ENCODE data around the gene MEOX1. TPM values are rescaled to one million over a fixed set of nuclear protein-coding genes. Genes with fewer than 3 reads are reported as not detected.

MEOX1 gene
- total and polyA plus RNA-seq, 2 experiments from 2014 or later = not detected

GRCh38 chr17:43665084-43665936 lies 3.6 kb upstream of the MEOX1 start:
- TF ChIP-seq EZH2 (IDR thresholded peaks at IDR 0.05; ENCODE audit: insufficient read depth, poor library complexity, severe bottlenecking) (no peak), EZH2phosphoT487 (IDR thresholded peaks at IDR 0.05; ENCODE audit: insufficient read depth, low read depth) (no peak)
- in situ Hi-C loops (cut with MboI) = no loop called here
- Histone ChIP-seq H2AFZ (no peak overlapping the region), H3K79me2 (ENCODE audit: insufficient read depth) (no peaks in the 10 kb centered on the region), H3K4me1 (ENCODE audit: insufficient read depth) (peaks cover 17% of the 10 kb centered on the region), H3K9me2 (ENCODE audit: insufficient read depth) (no peaks in the 10 kb centered on the region), H3K36me3 (ENCODE audit: low read depth) (no peaks in the 10 kb centered on the region), H3F3A (ENCODE audit: insufficient read depth) (no peaks in the 10 kb centered on the region), H3K27ac (no peak overlapping the region), H3K4me3 (no peak overlapping the region), H3K27me3 (replicated peaks; ENCODE audit: insufficient read depth) (no peaks in the 10 kb centered on the region), H4K20me1 (ENCODE audit: insufficient read depth) (no peaks in the 10 kb centered on the region), H3K4me2 (ENCODE audit: unreplicated experiment) (no peak overlapping the region), H3K9ac (no peak overlapping the region), H3K9me3 (ENCODE audit: low read depth) (no peaks in the 10 kb centered on the region)
- WGBS, 2 experiments (ENCODE audit: low coverage in 1 of 2, low lambda C conversion rate in 2 of 2, missing lambda C conversion rate in 2 of 2) = 79 to 82% methylated on average over 12 to 26 of the region's 26 CpGs
- no peak for DNase-seq

GRCh38 chr17:43664096-43664495 lies 2.4 kb upstream of the MEOX1 start:
- Histone ChIP-seq H3K36me3 (ENCODE audit: low read depth) (no peaks in the 10 kb centered on the region), H2AFZ (no peak overlapping the region), H3K79me2 (ENCODE audit: insufficient read depth) (no peaks in the 10 kb centered on the region), H3K9me3 (ENCODE audit: low read depth) (no peaks in the 10 kb centered on the region), H3K9ac (no peak overlapping the region), H4K20me1 (ENCODE audit: insufficient read depth) (no peaks in the 10 kb centered on the region), H3K9me2 (ENCODE audit: insufficient read depth) (no peaks in the 10 kb centered on the region), H3K4me2 (ENCODE audit: unreplicated experiment) (no peak overlapping the region), H3K27ac (no peak overlapping the region), H3K4me3 (no peak overlapping the region), H3K27me3 (replicated peaks; ENCODE audit: insufficient read depth) (0 out of 2 replicates have a peak, but pooled peaks cover 3% of the 10 kb centered on the region), H3F3A (ENCODE audit: insufficient read depth) (no peaks in the 10 kb centered on the region), H3K4me1 (ENCODE audit: insufficient read depth) (peaks cover 17% of the 10 kb centered on the region)
- TF ChIP-seq EZH2 (IDR thresholded peaks at IDR 0.05; ENCODE audit: insufficient read depth, poor library complexity, severe bottlenecking) (no peak), EZH2phosphoT487 (IDR thresholded peaks at IDR 0.05; ENCODE audit: insufficient read depth, low read depth) (no peak)
- DNase-seq = no peak
- in situ Hi-C loops (cut with MboI) = no loop called here
- 88 to 89% methylated on average over 12 of the region's 12 CpGs for WGBS, 2 experiments (ENCODE audit: low coverage in 1 of 2, low lambda C conversion rate in 2 of 2, missing lambda C conversion rate in 2 of 2)

GRCh38 chr17:43663383-43663782 lies 1.7 kb upstream of the MEOX1 start:
- 0 out of 2 replicates have a peak, but pooled peaks cover 3% of the 10 kb centered on the region for H3K27me3 ChIP-seq (replicated peaks; ENCODE audit: insufficient read depth)
- no peak for TF ChIP-seq EZH2phosphoT487 (IDR thresholded peaks at IDR 0.05; ENCODE audit: insufficient read depth, low read depth)
- TF ChIP-seq EZH2 (IDR thresholded peaks at IDR 0.05; ENCODE audit: insufficient read depth, poor library complexity, severe bottlenecking) = no peak
- DNase-seq = no peak

GRCh38 chr17:43662413-43663141 lies 855 bp upstream of the MEOX1 start:
- in situ Hi-C loops (cut with MboI) = no loop called here
- TF ChIP-seq EZH2phosphoT487 (IDR thresholded peaks at IDR 0.05; ENCODE audit: insufficient read depth, low read depth) (no peak), EZH2 (IDR thresholded peaks at IDR 0.05; ENCODE audit: insufficient read depth, poor library complexity, severe bottlenecking) (no peak)
- Histone ChIP-seq H3K9me2 (ENCODE audit: insufficient read depth) (no peaks in the 10 kb centered on the region), H3K9me3 (ENCODE audit: low read depth) (no peaks in the 10 kb centered on the region), H3K4me3 (no peak overlapping the region), H3K27ac (no peak overlapping the region), H3K9ac (no peak overlapping the region), H2AFZ (0 out of 2 replicates have a peak overlapping the region, but pooled peaks have one; percentile 35), H3K36me3 (ENCODE audit: low read depth) (no peaks in the 10 kb centered on the region), H3K27me3 (replicated peaks; ENCODE audit: insufficient read depth) (0 out of 2 replicates have a peak, but pooled peaks cover 3% of the 10 kb centered on the region), H3F3A (ENCODE audit: insufficient read depth) (no peaks in the 10 kb centered on the region), H3K79me2 (ENCODE audit: insufficient read depth) (no peaks in the 10 kb centered on the region), H3K4me2 (ENCODE audit: unreplicated experiment) (no peak overlapping the region), H4K20me1 (ENCODE audit: insufficient read depth) (no peaks in the 10 kb centered on the region), H3K4me1 (ENCODE audit: insufficient read depth) (peaks cover 10% of the 10 kb centered on the region)
- 54 to 65% methylated on average over 10 to 12 of the region's 12 CpGs for WGBS, 2 experiments (ENCODE audit: low coverage in 1 of 2, low lambda C conversion rate in 2 of 2, missing lambda C conversion rate in 2 of 2)
- no peak for DNase-seq

More at GRCh38 chr17:43663383-43663782, 1.7 kb upstream of the MEOX1 start:
- H2AFZ ChIP-seq = no peak overlapping the region
- no peaks in the 10 kb centered on the region for H3F3A ChIP-seq (ENCODE audit: insufficient read depth)
- H3K79me2 ChIP-seq (ENCODE audit: insufficient read depth) = no peaks in the 10 kb centered on the region
- H3K4me2 ChIP-seq (ENCODE audit: unreplicated experiment) = no peak overlapping the region
- H3K4me3 ChIP-seq = no peak overlapping the region
- H3K4me1 ChIP-seq (ENCODE audit: insufficient read depth) = peaks cover 17% of the 10 kb centered on the region
- in situ Hi-C loops (cut with MboI) = no loop called here
- 77 to 82% methylated on average over 4 of the region's 4 CpGs for WGBS, 2 experiments (ENCODE audit: low coverage in 1 of 2, low lambda C conversion rate in 2 of 2, missing lambda C conversion rate in 2 of 2)
- H3K27ac ChIP-seq = no peak overlapping the region
- no peaks in the 10 kb centered on the region for H3K9me3 ChIP-seq (ENCODE audit: low read depth)
- H3K36me3 ChIP-seq (ENCODE audit: low read depth) = no peaks in the 10 kb centered on the region
- H3K9ac ChIP-seq = no peak overlapping the region
- no peaks in the 10 kb centered on the region for H4K20me1 ChIP-seq (ENCODE audit: insufficient read depth)
- no peaks in the 10 kb centered on the region for H3K9me2 ChIP-seq (ENCODE audit: insufficient read depth)
